HG03432 (cell line): ENCODE measurements around the gene FSTL4.
"Not testable (repeated sequence)": the region's sequence is repeated elsewhere in the genome, so short reads cannot be mapped to it uniquely, and the experiment has no call there.

Source experiments
- ATAC-seq: cut with Tn5 transposase; IDR thresholded peaks from one replicate; pipeline ENCODE4 v1.9.1; 2021; ENCODE audit warnings: mild to moderate bottlenecking, moderate library complexity; ENCODE audit not compliant: unreplicated experiment

Gene FSTL4

GRCh38 chr5:133460172-133460758, 152.1 kb downstream of the FSTL4 start:
- no peak for ATAC-seq

GRCh38 chr5:133459474-133460160, 152.7 kb downstream of the FSTL4 start:
- no peak for ATAC-seq

GRCh38 chr5:133458435-133458834, 153.9 kb downstream of the FSTL4 start:
- ATAC-seq: no peak

GRCh38 chr5:133457439-133458355, 154.6 kb downstream of the FSTL4 start:
- no peak for ATAC-seq

GRCh38 chr5:133456933-133457402, 155.4 kb downstream of the FSTL4 start:
- ATAC-seq: no peak

- ATAC-seq: no peak
These were observed 156.7 kb downstream of the FSTL4 start for GRCh38 chr5:133455676-133456075.

- ATAC-seq: no peak
These were observed 157.9 kb downstream of the FSTL4 start for GRCh38 chr5:133454442-133454841.

- ATAC-seq: no peak
These were observed 158.5 kb downstream of the FSTL4 start for GRCh38 chr5:133453831-133454230.

- no peak for ATAC-seq
These were observed 159.1 kb downstream of the FSTL4 start for GRCh38 chr5:133453084-133453780.

- no peak for ATAC-seq
These were observed 160.4 kb downstream of the FSTL4 start for GRCh38 chr5:133451926-133452325.

GRCh38 chr5:133450286-133450685, 162.1 kb downstream of the FSTL4 start:
- no peak for ATAC-seq

- ATAC-seq: no peak
These were observed 163.2 kb downstream of the FSTL4 start for GRCh38 chr5:133449181-133449580.

GRCh38 chr5:133446440-133446839, 165.9 kb downstream of the FSTL4 start:
- no peak for ATAC-seq

- no peak for ATAC-seq
These were observed 166.6 kb downstream of the FSTL4 start for GRCh38 chr5:133445744-133446143.

- ATAC-seq: not testable (repeated sequence)
These were observed 167.1 kb downstream of the FSTL4 start for GRCh38 chr5:133445204-133445603.

- no peak for ATAC-seq
These were observed 167.6 kb downstream of the FSTL4 start for GRCh38 chr5:133444711-133445110.

- no peak for ATAC-seq
These were observed 171.1 kb downstream of the FSTL4 start for GRCh38 chr5:133441166-133441815.

- ATAC-seq: no peak
These were observed 171.8 kb downstream of the FSTL4 start for GRCh38 chr5:133440467-133441115.

- ATAC-seq: no peak
These were observed 172.5 kb downstream of the FSTL4 start for GRCh38 chr5:133439859-133440258.

GRCh38 chr5:133438487-133438886, 173.9 kb downstream of the FSTL4 start:
- ATAC-seq: no peak
